IPS-18c (cell line): ENCODE data around the gene TP53I13.

Experiments
- H3K4me3 ChIP-seq: 2 replicates; pipeline ENCODE4 v1.7.0; 2013; ENCODE audit warnings: low read depth, mild to moderate bottlenecking, low read length, moderate library complexity; ENCODE audit not compliant: insufficient read depth
- H3K9me3 ChIP-seq: one replicate; pipeline ENCODE4 v1.6.1; 2013; ENCODE audit warnings: mild to moderate bottlenecking, low read length, moderate library complexity; ENCODE audit not compliant: control insufficient read depth, insufficient read depth

TP53I13 gene

GRCh38 chr17:29576214-29577000, 7.9 kb downstream of the TP53I13 start:
- Histone ChIP-seq H3K4me3 (no peak overlapping the region), H3K9me3 (peaks cover 4% of the 10 kb centered on the region)

DNA sequence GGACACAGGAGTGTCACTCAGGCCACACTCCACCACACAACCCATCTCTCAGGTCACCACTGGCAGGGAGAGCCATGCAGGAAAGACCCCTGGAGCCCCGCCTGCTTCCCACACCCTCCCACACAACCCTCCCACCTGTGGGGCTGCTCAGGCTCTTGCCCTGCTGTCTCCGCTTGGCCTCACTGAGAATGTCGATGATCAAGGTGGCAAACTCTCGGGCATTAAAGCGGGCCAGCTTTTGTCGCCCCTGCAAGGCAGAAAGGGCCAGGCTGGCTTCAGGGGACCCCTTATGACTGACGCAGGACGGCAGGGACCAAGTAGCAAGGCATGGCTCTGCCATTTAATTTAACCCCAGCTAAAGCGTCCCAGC, 8.5 kb downstream of the TP53I13 start:
- H3K9me3 ChIP-seq, result peaks cover 4% of the 10 kb centered on the region
- no peak overlapping the region for H3K4me3 ChIP-seq

DNA sequence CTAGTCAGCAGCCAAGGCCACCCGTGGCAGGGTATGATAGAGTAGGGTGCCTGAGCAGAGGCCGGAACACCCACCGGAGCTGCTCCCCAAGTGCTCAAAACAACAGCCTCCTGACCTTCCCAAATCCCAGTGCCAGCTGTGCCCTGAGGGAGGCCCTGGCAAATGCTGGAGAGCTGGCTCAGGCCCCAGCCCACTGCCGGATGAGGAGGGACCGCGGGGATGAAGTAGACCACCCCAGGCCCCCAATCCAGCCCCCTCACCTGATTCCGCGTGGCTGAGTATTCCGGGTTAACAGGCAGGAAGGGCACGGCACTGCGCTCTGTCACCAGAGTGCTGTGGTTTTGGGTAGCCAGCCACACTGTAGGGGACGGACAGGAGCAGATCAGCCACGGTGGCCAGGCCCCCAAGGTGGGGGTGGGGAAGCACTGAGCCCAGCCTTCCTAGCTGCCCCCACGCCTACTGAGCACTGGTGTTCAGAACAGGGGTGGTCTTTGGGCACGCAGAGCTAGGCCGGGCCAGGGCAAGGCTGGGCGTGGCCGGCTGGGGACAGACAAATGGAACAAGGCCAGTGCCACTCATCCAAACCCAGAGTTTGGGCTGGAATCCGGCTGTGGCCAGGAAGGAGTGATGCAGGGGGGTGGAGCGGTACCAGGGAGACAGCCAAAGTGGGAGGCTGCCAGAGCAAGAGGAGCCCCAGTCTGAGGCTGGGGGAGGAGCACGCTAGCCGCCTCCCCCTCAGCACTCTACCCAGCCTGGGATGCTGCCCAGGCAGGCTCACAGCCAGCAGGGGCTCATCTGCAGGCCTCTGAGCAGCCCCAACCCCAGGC, 9.1 kb downstream of the TP53I13 start:
- Histone ChIP-seq H3K4me3 (no peak overlapping the region), H3K9me3 (peaks cover 2% of the 10 kb centered on the region)

GRCh38 chr17:29578626-29579485, 10.4 kb downstream of the TP53I13 start:
- peaks cover 2% of the 10 kb centered on the region for H3K9me3 ChIP-seq
- no peak overlapping the region for H3K4me3 ChIP-seq

GRCh38 chr17:29579866-29580771, 11.6 kb downstream of the TP53I13 start:
- Histone ChIP-seq H3K4me3 (no peak overlapping the region), H3K9me3 (peaks cover 2% of the 10 kb centered on the region)

DNA sequence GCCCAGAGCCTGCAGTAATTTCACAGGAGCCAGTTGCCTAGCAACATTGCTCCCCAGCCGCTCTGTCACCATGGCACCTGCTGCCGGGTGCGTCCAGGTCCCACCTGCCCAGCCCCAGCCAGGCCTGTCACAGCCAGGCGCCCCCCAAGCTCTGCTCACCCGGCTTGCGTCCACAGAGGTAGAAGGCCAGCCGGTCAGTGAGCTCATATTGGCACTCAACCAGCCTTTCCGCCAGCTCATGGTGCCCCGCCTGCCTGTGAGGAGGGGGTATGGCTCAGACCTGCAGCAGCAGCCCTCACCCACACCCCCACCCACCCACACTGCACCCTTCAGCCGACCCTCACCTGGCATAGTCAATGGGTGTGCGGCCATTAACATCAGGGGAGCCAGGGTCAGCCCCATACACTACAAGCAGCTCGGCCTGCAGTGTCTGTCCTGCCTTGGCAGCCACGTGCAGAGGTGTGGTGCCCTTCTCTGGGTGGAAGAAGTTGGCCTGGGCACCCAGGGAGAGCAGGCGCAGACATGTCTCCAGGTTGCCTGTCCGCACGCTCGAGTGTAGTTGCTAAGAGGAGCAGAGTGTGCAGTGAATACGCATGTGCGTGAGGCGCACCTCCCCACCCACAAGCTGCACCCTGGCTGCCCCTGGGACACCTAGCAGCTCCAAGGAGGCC, 13.2 kb downstream of the TP53I13 start:
- Histone ChIP-seq H3K4me3 (no peak overlapping the region), H3K9me3 (no peaks in the 10 kb centered on the region)

DNA sequence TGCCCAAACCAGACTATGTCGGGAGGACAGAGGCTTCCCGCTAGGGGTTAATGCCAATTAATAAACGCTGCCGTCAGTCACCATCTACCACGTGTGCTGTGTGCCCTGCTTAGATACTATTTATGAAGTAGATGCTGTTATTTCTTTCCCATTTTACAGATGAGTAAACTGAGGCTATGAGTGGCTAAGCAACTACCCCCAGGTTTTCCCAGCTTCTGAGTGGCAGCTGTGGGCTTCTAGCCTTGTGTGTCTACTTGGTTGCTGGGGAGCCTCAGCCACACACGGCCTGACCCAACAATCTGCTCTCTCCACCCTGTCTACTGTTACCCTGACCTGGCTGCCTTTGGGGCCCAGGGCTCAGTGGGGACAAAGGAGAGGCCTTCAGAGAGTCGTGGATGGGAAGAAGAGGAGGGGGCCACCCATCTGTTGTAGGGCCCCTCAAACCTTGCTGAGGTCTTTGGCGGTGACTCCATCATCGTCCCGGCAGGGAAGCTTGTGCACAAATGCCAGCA, 13.8 kb downstream of the TP53I13 start:
- Histone ChIP-seq H3K4me3 (no peak overlapping the region), H3K9me3 (no peaks in the 10 kb centered on the region)

- no peaks in the 10 kb centered on the region for H3K9me3 ChIP-seq
Measured at GRCh38 chr17:29582772-29583171, 14.3 kb downstream of the TP53I13 start.

DNA sequence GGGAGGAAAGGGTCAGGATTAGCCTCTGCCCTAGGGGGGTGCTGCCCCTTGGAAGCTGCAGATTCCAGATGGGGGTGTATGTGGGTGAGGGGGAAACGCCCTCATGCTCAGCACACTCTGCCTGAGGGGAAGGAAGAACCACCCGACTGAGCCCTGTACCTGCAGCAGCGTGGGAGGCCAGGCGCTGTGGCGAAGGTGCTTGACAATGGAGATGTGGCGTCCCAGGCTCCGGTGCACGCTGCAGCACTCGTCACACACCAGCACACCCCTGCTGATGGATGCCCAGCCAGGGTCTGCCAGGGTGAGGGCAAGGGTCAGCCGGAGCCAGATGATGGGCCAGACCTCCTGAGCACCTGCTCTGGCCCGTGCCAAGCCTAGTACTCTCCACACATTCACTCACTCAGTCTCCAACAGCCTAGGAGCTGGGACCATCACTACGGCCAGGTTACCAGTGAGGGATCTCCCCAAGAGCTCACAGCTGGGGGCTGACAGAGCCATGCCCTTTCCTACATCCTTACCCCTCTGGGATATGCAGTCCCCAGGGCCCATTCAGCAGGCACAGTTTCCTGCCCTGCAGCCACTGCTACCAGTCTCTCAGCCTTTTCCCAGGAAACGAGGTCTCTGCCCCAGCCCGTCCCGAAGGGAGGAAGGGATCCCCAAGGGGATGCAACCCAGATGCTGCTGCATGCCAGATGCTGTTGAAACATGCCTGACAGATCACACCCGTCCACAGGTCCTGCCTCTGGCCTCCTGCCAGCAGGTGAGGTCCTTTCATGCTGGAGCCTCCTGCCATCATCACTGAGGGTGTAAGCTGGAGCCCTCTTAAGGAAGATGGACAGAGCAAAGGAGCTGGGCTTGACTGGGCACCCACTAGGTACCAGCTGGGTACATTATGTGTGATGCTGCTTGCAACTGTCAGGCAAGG, 15.1 kb downstream of the TP53I13 start:
- Histone ChIP-seq H3K9me3 (no peaks in the 10 kb centered on the region), H3K4me3 (no peak overlapping the region)

More at GRCh38 chr17:29582772-29583171, 14.3 kb downstream of the TP53I13 start:
- H3K4me3 ChIP-seq, result no peak overlapping the region

DNA sequence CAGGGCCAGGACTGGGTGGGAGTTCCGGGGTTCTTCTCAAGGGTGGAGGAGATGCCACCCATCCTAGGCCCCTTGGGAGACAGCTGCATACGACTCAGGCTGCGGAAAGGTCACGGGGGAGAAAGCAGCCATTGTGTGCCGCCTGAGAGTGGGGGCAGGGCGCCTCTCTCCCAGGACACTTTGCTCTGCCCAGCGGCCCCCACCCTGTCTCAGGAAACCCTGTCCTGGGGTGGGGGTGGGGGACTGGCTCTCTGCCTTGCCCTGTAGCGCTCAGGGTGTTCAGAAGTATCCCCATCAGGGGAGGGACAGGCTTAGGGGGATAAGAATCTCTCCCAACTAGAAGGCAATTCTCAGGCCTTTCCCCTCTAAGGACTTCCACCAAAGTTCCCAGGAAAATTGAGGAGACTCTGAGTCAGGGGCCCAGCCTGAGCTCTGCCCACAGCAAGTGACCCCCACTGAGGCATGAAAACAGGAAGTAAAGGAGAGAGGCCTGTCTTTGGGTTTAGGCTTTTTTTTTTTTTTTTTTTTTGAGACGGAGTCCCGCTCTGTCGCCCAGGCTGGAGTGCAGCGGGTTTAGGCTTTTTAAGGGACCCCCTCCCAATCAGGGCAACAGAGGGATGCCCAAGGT, 16.1 kb downstream of the TP53I13 start:
- no peak overlapping the region for H3K4me3 ChIP-seq
- H3K9me3 ChIP-seq, result no peaks in the 10 kb centered on the region

- Histone ChIP-seq H3K4me3 (no peak overlapping the region), H3K9me3 (no peaks in the 10 kb centered on the region)
Measured at GRCh38 chr17:29585080-29585751, 16.7 kb downstream of the TP53I13 start.

DNA sequence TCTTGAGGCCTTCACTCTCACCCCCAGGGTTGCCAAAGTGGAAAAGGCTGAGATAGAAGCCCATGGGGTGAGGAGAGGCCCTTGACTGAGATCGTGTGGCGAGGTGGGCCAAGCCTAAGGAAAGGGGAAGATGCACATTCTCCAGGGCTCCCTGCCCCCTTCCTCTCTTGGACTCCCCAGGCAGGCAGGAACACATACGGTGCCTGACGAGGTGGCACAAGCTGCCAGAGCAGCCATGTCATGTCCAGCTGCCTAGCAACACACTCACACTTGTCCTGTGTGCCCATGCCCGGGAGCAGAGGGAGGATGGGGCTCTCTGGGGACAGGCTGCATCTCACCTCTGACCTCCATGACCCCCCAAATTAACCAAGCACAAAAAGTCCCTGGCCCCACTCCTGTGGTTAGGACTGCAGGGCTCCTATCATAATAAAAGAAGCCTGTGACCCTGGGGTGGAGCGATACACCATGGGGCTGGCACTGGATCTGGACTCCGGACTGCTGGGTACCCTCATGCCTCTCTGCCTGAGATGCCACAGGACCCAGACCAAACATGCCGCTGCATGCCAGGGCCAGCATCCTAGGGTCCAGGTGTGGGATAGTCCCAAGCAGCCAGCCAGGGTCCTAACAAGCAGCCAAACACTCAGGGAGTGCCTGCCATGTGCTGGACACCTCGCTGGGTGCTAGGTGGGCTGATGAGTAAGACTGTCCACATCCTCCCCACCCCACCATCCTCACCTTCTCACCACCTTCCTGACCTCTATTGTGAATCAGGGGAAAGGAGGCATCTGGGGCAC, 18.4 kb downstream of the TP53I13 start:
- H3K4me3 ChIP-seq, result no peak overlapping the region

DNA sequence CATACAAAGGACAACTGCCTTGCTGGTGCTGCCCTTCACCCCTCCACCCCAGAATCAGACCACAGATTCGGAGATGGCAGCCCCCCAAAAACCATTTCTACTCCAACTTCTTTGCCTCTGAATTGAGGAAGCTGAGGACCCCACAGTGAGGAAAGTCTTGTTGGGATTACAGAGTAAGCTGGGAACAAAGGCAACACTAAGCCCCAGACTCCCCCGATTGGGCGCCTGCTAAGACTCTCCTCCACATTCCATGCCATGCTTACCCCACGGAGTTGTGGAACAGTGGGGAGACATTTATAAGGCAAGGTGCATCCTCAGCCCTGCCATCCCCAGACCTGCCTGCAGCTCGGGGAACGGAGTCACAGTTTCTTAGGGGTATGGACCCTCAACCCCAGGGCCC, 19.1 kb downstream of the TP53I13 start:
- Histone ChIP-seq H3K4me3 (peak overlapping the region; percentile 78; the same call in 1 of the 2 replicates), H3K9me3 (no peaks in the 10 kb centered on the region)

More for the DNA sequence above, 18.4 kb downstream of the TP53I13 start:
- no peaks in the 10 kb centered on the region for H3K9me3 ChIP-seq
